Heart right ventricle (tissue), 16 donors: ENCODE measurements around the gene MYO7B. TPM values are rescaled to one million over a fixed set of nuclear protein-coding genes. Genes with fewer than 3 reads are reported as not detected.

Experiments used
- ATAC-seq, 8 donors: fragments of 200-7000 bp; cut with Tn5 transposase; one replicate each; pipeline ENCODE4 v1.9.1; 2020; ENCODE audit warnings: mild to moderate bottlenecking in 8 of 8, moderate library complexity in 8 of 8, moderate number of reproducible peaks in 1 of 8
- DNase-seq, 2 donors: peaks; one replicate each; pipeline ENCODE4 v3.0.0-alpha.2; 2020
- H3K27ac ChIP-seq, 10 donors: fragments of 200-600 bp; sonication (generic) in 2 of 10; one replicate each; pipeline versions ENCODE4 v1.5.0 to v1.8.0; 2020 to 2022; ENCODE audit warnings: mild to moderate bottlenecking in 3 of 10
- H3K27me3 ChIP-seq, 7 donors: fragments of 200-600 bp; one replicate each; pipeline ENCODE4 v1.8.0; 2021 to 2022; ENCODE audit warnings: mild to moderate bottlenecking in 2 of 7
- H3K36me3 ChIP-seq, 9 donors: fragments of 200-600 bp; sonication (generic) in 1 of 9; one replicate each; pipeline versions ENCODE4 v1.5.0 to v1.8.0; 2020 to 2022; ENCODE audit warnings: mild to moderate bottlenecking in 2 of 9
- H3K4me1 ChIP-seq, 9 donors: fragments of 200-600 bp; sonication (generic) in 1 of 9; one replicate each; pipeline versions ENCODE4 v1.5.0 to v1.8.0; 2020 to 2022; ENCODE audit warnings: mild to moderate bottlenecking in 4 of 9
- H3K4me3 ChIP-seq, 10 donors: fragments of 200-600 bp; sonication (generic) in 2 of 10; one replicate each; pipeline versions ENCODE4 v1.5.0 to v1.8.0; 2020 to 2022; ENCODE audit warnings: mild to moderate bottlenecking in 7 of 10, moderate library complexity in 2 of 10
- H3K9me3 ChIP-seq, 11 donors: fragments of 200-600 bp in 10 of 11; sonication (generic) in 2 of 11; one replicate each; pipeline versions ENCODE4 v1.5.0 to v1.8.0; 2013 to 2022; ENCODE audit warnings: mild to moderate bottlenecking in 2 of 11, control low read depth in 1 of 11, moderate library complexity in 1 of 11
- WGBS, 2 donors: extraction: QIAGEN DNeasy Blood & Tissue Kit; methylation state at CpG; one replicate each; pipeline ENCODE4 v1.1.7; 2013; ENCODE audit warnings: inconsistent platforms in 1 of 2; 5-methylcytosine and 5-hydroxymethylcytosine counted together
- intact Hi-C, 10 donors: fragments of 100-400 bp; cut with DNase I; formaldehyde crosslinking; loops; one replicate each; pipeline versions ENCODE4 v1.11.1 to v1.14.2; 2022
- polyA plus RNA-seq, 2 donors: library from polyadenylated mRNA; stranded (reverse); fragments of 200-250 nt; gene quantifications; one replicate each; pipeline ENCODE4 v1.2.3, GENCODE V29; 2013
- total RNA-seq, 10 donors: library from RNA; stranded (reverse); fragmentation: NEBNext Ultra II Directional in 3 of 10; extraction: Animal tissue kit (Norgen Biotek cat#: 25700) in 3 of 10; gene quantifications; one replicate each; pipeline versions ENCODE4 v1.2.1 to v1.2.4, GENCODE V29; 2021 to 2023
- TF ChIP-seq, protein P1 (sequence below), 9 donors: fragments of 200-600 bp; sonication (generic) in 2 of 9; IDR thresholded peaks; one replicate each; pipeline versions ENCODE4 v1.5.0 to v1.8.0; 2021 to 2022; ENCODE audit warnings: antibody characterized with exemption in 9 of 9, mild to moderate bottlenecking in 5 of 9, moderate library complexity in 1 of 9
- donor health status: Arrhythmogenic right ventricular cardiomyopathy.
- donor health status: ischemic (EF 13 %, LVEDD 7.1; RV severe dilation, severe dysfunction).
- donor health status: healthy with polysubstance abuse.
- donor health status: DM: no; HTN: yes; CAD: no.
- donor health status: DM: no; HTN: no; CAD: no.
- donor health status: ischemic (EF 25% LVEDD 6.9; RV normal size, moderate dysfunction).
- donor health status: ischemic (EF 25% LVEDD 5.7; RV mildly dilated, moderate dysfunction).
- donor health status: healthy.
- donor health status: DM: yes; HTN: yes; CAD: no.
- donor health status: Ischemic cardiomyopathy.
- donor health status: ischemic (EF 35%, LVEDD 5.7; RV mildly dilated, moderate dysfunction).
- donor health status: nonischemic (EF 11% LVEDD 7.7; RV severe dilation, severe dysfunction).
- donor health status: DM: yes; HTN: yes; CAD: no.
- donor health status: PGD.
- donor health status: ischemic (EF 29% LVEDD 5.4; RV normal size, mild dysfunction).
- donor health status: nonischemic (EF 23%, LVEDD 6.1; RV moderate dilation, normal function).

The MYO7B gene
- total and polyA plus RNA-seq, 12 donors: 0.42 to 2.3 (median 0.90) TPM

DNA sequence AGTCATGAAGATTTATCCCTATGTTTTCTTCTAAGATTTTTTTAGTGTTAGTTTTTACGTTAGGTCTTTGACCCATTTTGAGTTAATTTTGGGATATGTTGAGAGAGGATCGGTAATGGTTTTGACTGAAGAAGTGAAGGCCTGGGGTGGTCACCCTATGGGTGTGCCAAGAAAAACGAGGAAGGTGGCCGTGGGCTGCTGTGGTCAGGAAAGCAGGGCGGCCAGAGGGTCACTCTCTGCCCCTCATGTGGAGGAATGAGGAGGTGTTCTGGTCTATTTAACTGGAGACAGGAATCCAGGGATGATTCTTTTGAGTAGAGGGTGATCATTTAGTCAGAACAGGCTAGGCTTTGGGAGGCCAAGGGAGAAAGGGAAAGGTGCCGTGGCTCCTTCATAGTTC, 50.7 kb downstream of the MYO7B start:
- intact Hi-C loops: no loop called here
- TF ChIP-seq, protein P1, sequence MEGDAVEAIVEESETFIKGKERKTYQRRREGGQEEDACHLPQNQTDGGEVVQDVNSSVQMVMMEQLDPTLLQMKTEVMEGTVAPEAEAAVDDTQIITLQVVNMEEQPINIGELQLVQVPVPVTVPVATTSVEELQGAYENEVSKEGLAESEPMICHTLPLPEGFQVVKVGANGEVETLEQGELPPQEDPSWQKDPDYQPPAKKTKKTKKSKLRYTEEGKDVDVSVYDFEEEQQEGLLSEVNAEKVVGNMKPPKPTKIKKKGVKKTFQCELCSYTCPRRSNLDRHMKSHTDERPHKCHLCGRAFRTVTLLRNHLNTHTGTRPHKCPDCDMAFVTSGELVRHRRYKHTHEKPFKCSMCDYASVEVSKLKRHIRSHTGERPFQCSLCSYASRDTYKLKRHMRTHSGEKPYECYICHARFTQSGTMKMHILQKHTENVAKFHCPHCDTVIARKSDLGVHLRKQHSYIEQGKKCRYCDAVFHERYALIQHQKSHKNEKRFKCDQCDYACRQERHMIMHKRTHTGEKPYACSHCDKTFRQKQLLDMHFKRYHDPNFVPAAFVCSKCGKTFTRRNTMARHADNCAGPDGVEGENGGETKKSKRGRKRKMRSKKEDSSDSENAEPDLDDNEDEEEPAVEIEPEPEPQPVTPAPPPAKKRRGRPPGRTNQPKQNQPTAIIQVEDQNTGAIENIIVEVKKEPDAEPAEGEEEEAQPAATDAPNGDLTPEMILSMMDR (IDR thresholded peaks at IDR 0.05): no peak
- ATAC-seq (no peak), DNase-seq (no peak)
- Histone ChIP-seq H3K27me3 (no peaks in the 10 kb centered on the region), H3K27ac (no peak overlapping the region), H3K36me3 (no peaks in the 10 kb centered on the region), H3K4me3 (no peak overlapping the region), H3K4me1 (peaks cover 0 to under 1% (median 0%) of the 10 kb centered on the region in 9 donors), H3K9me3 (no peaks in the 10 kb centered on the region)
- WGBS, 2 donors: 84 to 86% methylated on average over 6 of the region's 6 CpGs

DNA sequence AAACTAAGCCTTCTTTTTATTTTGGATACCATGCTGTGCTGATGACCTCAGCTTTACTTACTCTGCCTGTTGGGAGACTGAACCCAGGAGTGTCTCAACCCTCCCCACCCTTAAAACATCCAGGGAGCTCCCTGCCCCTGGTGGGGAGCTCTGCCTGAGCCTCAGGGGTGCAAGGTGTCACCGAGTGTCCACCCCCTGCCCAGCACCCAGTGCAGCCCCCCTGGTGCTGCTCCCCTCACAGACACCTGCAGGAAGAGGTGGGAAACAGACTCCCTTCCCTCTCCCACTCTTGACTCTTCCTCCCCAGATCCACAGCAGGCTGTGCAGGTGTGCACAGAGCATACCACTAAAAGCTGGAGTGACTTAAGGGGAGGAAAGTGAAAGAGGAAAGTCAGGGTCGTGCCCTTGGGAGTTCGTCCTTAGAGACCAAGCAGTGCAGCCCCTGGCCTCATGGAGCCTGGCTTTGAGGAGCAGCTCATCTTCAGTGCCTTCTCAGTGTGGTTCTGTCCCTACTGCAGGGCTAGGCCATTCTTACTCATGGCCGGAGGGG, 51.3 kb downstream of the MYO7B start:
- DNase-seq (no peak), ATAC-seq (no peak)
- Histone ChIP-seq H3K9me3 (no peaks in the 10 kb centered on the region), H3K27ac (no peak overlapping the region), H3K36me3 (no peaks in the 10 kb centered on the region), H3K4me1 (peaks cover 0 to 4% (median 0%) of the 10 kb centered on the region in 9 donors), H3K4me3 (no peak overlapping the region), H3K27me3 (no peaks in the 10 kb centered on the region)
- intact Hi-C loops: no loop called here
- 88 to 92% methylated on average over 4 of the region's 4 CpGs for WGBS, 2 donors
- TF ChIP-seq, protein P1 (IDR thresholded peaks at IDR 0.05): no peak

DNA sequence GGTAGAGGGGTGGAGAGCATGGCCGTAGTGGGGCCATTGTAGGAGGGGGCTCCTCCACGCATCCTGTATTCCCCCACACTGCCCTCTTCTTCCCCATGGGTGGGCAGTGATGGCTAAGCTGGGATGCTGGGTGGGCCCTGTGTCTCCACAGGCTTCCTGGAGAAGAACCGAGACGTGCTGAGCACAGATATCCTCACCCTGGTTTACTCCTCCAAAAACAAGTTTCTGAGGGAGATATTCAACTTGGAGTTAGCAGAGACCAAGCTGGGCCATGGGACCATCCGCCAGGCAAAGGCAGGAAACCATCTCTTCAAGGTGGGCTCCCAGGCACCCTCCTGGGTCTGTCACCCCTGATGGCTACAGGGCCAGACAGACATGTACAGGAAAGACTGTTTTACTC, 52.8 kb downstream of the MYO7B start:
- no peaks in the 10 kb centered on the region for H3K36me3 ChIP-seq
- ATAC-seq: no peak
- TF ChIP-seq, protein P1 (IDR thresholded peaks at IDR 0.05): no peak
- no peaks in the 10 kb centered on the region for H3K9me3 ChIP-seq
- H3K27me3 ChIP-seq: no peaks in the 10 kb centered on the region
- H3K4me1 ChIP-seq: peaks cover 0 to 4% (median 0%) of the 10 kb centered on the region in 9 donors
- WGBS, 2 donors: 90 to 93% methylated on average over 5 of the region's 5 CpGs
- intact Hi-C loops: no loop called here
- H3K27ac ChIP-seq: no peak overlapping the region
- no peak overlapping the region for H3K4me3 ChIP-seq
- no peak for DNase-seq

DNA sequence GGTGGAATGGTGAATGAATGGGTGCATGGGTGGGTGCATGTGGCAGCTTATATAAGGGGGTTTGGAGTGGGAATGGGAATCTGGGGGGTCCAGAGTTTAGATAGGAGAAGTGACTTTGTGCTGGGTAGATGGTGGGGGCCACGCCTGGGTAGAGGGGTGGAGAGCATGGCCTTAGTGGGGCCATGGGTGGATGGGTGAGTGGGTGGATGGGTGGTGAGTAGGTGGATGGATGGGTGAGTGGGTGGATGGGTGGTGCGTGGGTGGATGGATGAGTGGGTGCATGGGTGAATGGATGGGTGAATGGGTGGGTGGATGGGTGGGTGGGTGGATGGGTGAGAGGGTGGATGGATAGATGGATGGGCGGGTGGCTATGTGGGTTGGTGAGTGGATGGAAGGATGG, 53.9 kb downstream of the MYO7B start:
- WGBS, 2 donors: 95 to 96% methylated on average over 3 of the region's 3 CpGs
- ATAC-seq: no peak
- no peak overlapping the region for H3K4me3 ChIP-seq
- TF ChIP-seq, protein P1 (IDR thresholded peaks at IDR 0.05): no peak
- H3K27me3 ChIP-seq: no peaks in the 10 kb centered on the region
- H3K4me1 ChIP-seq: peaks cover 0 to 4% (median 0%) of the 10 kb centered on the region in 9 donors
- H3K9me3 ChIP-seq: no peaks in the 10 kb centered on the region
- no peak overlapping the region for H3K27ac ChIP-seq
- DNase-seq: no peak
- H3K36me3 ChIP-seq: no peaks in the 10 kb centered on the region
- intact Hi-C loops: no loop called here
